DOHH2 (cell line): ENCODE results near the gene RTKN.

ENCODE experiments used
- H3F3A ChIP-seq: fragments of 200-600 bp; sonication (generic), shearing (Covaris generic); 2 replicates; pipeline ENCODE4 v1.6.0; 2016; ENCODE audit warnings: antibody characterized with exemption, mild to moderate bottlenecking; ENCODE audit not compliant: control insufficient read depth, insufficient read depth
- H3K27ac ChIP-seq: fragments of 200-600 bp; sonication (generic); 2 replicates; pipeline ENCODE4 v1.5.1; 2014; ENCODE audit warnings: low read depth, mild to moderate bottlenecking, low read length, moderate library complexity
- H3K27me3 ChIP-seq: fragments of 200-600 bp; sonication (generic); 2 replicates; pipeline ENCODE4 v1.6.1; 2014; ENCODE audit warnings: mild to moderate bottlenecking, low read length, mixed read lengths; ENCODE audit not compliant: control insufficient read depth
- H3K36me3 ChIP-seq: fragments of 200-600 bp; sonication (generic); 2 replicates; pipeline ENCODE4 v1.6.1; 2014; ENCODE audit warnings: mild to moderate bottlenecking, low read length, moderate library complexity, mixed read lengths; ENCODE audit not compliant: control insufficient read depth
- H3K4me1 ChIP-seq: fragments of 200-600 bp; sonication (generic); 2 replicates; pipeline ENCODE4 v1.6.1; 2014; ENCODE audit warnings: mild to moderate bottlenecking, low read length, mixed read lengths; ENCODE audit not compliant: control insufficient read depth
- H3K4me2 ChIP-seq: fragments of 200-600 bp; sonication (generic); 2 replicates; pipeline ENCODE4 v1.6.0; 2014; ENCODE audit warnings: mild to moderate bottlenecking, low read length, moderate library complexity
- H3K4me3 ChIP-seq: fragments of 200-600 bp; sonication (generic); 2 replicates; pipeline ENCODE4 v1.5.1; 2014; ENCODE audit warnings: mild to moderate bottlenecking, low read length, mixed read lengths
- H3K79me2 ChIP-seq: fragments of 200-600 bp; sonication (generic); 2 replicates; pipeline ENCODE4 v1.6.1; 2014; ENCODE audit warnings: mild to moderate bottlenecking, low read length, mixed read lengths; ENCODE audit not compliant: control insufficient read depth
- H3K9me2 ChIP-seq: fragments of 200-600 bp; sonication (generic); replicated peaks from 2 replicates; pipeline ENCODE4 v1.6.1; 2014; ENCODE audit warnings: mild to moderate bottlenecking, low read length, mixed read lengths; ENCODE audit not compliant: control insufficient read depth
- H3K9me3 ChIP-seq: fragments of 200-600 bp; sonication (generic); 2 replicates; pipeline ENCODE4 v1.6.1; 2014; ENCODE audit warnings: antibody characterized with exemption, low read length, mixed read lengths; ENCODE audit not compliant: control insufficient read depth, insufficient read depth
- H4K20me1 ChIP-seq: fragments of 200-600 bp; sonication (generic); 2 replicates; pipeline ENCODE4 v1.6.0; 2014; ENCODE audit warnings: low read depth, mild to moderate bottlenecking, antibody characterized with exemption, low read length, moderate library complexity; ENCODE audit not compliant: control insufficient read depth, insufficient read depth
- EZH2phosphoT487 ChIP-seq: fragments of 200-600 bp; sonication (generic); IDR thresholded peaks from 2 replicates; pipeline ENCODE4 v1.6.1; 2017; ENCODE audit warnings: borderline replicate concordance, mild to moderate bottlenecking, antibody characterized with exemption, low read length, moderate library complexity, mixed read lengths
- TF ChIP-seq, protein P1 (sequence below): fragments of 200-600 bp; sonication (generic); IDR thresholded peaks from one replicate; pipeline ENCODE4 v1.5.1; 2014; ENCODE audit warnings: antibody characterized with exemption, mild to moderate bottlenecking, low read depth, low read length; ENCODE audit not compliant: poor library complexity, severe bottlenecking

RTKN gene

DNA sequence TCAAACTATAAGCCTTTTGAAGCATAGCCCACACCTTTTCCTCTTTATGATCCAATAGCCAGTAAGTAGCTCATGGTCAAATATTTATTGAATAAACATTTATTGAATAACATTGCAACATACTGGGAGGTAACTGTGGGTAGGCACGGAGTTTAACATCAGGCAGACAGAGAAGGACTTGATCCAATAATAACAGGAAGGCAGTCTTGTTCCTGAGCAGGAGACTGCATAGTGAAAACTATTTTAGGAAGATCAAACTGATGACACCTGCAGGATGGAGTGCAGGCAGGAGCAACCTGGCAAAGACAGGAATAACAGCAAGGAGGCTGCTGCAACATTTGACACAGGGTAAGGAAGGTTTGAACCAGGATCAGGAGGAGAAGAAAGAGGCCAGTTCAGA, 58.5 kb downstream of the RTKN start:
- TF ChIP-seq EZH2phosphoT487 = no peak
- TF ChIP-seq, protein P1, sequence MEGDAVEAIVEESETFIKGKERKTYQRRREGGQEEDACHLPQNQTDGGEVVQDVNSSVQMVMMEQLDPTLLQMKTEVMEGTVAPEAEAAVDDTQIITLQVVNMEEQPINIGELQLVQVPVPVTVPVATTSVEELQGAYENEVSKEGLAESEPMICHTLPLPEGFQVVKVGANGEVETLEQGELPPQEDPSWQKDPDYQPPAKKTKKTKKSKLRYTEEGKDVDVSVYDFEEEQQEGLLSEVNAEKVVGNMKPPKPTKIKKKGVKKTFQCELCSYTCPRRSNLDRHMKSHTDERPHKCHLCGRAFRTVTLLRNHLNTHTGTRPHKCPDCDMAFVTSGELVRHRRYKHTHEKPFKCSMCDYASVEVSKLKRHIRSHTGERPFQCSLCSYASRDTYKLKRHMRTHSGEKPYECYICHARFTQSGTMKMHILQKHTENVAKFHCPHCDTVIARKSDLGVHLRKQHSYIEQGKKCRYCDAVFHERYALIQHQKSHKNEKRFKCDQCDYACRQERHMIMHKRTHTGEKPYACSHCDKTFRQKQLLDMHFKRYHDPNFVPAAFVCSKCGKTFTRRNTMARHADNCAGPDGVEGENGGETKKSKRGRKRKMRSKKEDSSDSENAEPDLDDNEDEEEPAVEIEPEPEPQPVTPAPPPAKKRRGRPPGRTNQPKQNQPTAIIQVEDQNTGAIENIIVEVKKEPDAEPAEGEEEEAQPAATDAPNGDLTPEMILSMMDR = no peak
- Histone ChIP-seq H3K36me3 (peaks cover 28% of the 10 kb centered on the region), H3K27ac (no peak overlapping the region), H3K4me3 (no peak overlapping the region), H3K4me2 (no peak overlapping the region), H4K20me1 (peaks cover 10% of the 10 kb centered on the region), H3K9me2 (no peaks in the 10 kb centered on the region), H3K27me3 (no peaks in the 10 kb centered on the region), H3K79me2 (peaks cover 77% of the 10 kb centered on the region), H3F3A (no peaks in the 10 kb centered on the region; the same call in 1 of the 2 replicates), H3K9me3 (no peaks in the 10 kb centered on the region), H3K4me1 (peaks cover 8% of the 10 kb centered on the region)

DNA sequence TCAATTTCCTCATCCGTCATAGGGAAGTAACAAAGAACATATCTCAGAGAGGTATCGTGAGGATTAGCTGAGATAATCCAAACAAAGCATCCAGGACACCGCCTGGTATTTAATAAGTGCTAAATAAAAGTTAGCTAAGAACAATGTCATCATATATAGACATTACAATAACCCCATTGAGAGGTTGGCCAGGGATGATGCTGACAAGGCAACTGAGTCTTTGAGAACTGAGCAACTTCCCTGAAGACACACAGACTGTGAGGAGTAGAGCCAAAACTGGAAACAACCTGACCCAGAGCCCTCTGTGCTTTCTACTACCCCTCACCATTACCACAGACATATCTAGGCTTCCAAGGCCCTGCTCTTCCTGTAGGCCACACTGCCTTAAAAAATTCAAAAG, 60.0 kb downstream of the RTKN start:
- peaks cover 8% of the 10 kb centered on the region for H3K4me1 ChIP-seq
- no peak overlapping the region for H3K4me2 ChIP-seq
- H4K20me1 ChIP-seq = peaks cover 10% of the 10 kb centered on the region
- H3K36me3 ChIP-seq = peaks cover 39% of the 10 kb centered on the region
- no peaks in the 10 kb centered on the region for H3K27me3 ChIP-seq
- TF ChIP-seq EZH2phosphoT487 = no peak
- TF ChIP-seq, protein P1 = no peak
- peaks cover 63% of the 10 kb centered on the region for H3K79me2 ChIP-seq
- no peaks in the 10 kb centered on the region; the same call in 1 of the 2 replicates for H3F3A ChIP-seq
- H3K9me3 ChIP-seq = no peaks in the 10 kb centered on the region
- H3K4me3 ChIP-seq = no peak overlapping the region
- no peaks in the 10 kb centered on the region for H3K9me2 ChIP-seq
- no peak overlapping the region for H3K27ac ChIP-seq

DNA sequence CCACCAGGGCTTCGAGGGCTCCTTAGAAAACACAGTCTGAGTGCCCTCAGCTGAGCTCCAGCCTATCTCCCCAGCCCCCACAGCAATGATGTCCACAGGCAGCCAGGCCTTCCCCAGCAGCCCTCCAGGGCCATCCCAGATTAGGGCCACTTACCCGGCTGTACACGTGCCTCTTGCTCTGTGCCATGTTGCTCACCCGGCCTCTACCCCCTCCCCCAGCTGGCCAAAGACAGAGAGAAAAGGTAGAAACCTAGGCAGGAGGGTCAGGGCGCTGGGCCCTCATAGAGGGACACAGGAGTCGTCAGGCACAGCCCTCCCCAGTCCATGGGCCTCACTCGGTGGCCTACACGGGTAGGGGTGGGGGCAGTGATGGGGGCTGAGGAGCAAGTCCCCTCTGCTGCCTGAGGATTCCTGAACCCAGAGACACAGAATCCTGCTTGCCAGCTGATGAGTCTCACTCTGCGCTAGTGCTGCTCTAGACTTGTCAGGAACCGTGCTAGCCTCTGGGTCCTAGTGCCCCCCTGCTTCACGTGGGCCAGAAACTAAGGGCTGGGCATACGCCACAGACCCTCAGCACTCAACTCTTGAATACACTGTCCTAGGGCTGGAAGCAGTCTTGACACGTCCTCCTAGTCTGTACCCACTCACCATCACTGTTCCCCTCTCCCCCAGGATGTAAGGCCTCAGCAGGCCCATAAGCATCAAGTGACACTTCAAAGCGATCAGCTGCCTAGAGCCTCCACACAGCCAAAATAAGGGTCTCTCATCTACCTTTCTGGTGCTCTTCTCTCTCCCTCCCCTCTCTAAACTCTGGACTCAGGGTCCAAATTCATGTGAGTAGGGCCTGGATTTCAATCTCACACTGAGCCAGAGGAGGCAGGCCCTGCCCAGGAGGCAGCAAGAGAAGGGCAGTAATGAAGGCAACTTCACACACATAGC, 61.6 kb downstream of the RTKN start, which contains the start of gene DCTN1:
Gene DCTN1 (minus strand): TSS at position 461 of the 939 bp plus-strand sequence. CDS start 274 bp downstream, at position 187.
- H3K4me3 ChIP-seq = no peak within 1 kb of the TSS
- peaks cover 34% of the 10 kb centered on the region for H3K36me3 ChIP-seq

More for the DNA sequence above, 61.6 kb downstream of the RTKN start, which contains the start of gene DCTN1:
- Histone ChIP-seq H3K9me3 (no peaks in the 10 kb centered on the region), H3K4me2 (peak within 1 kb of the TSS; percentile 27; the same call in 1 of the 2 replicates), H3F3A (no peaks in the 10 kb centered on the region), H3K27ac (no peak within 1 kb of the TSS), H4K20me1 (peaks cover 10% of the 10 kb centered on the region), H3K27me3 (no peaks in the 10 kb centered on the region), H3K9me2 (no peaks in the 10 kb centered on the region), H3K79me2 (peaks cover 47% of the 10 kb centered on the region), H3K4me1 (peaks cover 8% of the 10 kb centered on the region)
- TF ChIP-seq, protein P1 = no peak
- no peak for TF ChIP-seq EZH2phosphoT487
